ENCODE measurements around the gene ANKRD39. TPM values are rescaled to one million over a fixed set of nuclear protein-coding genes. Genes with fewer than 3 reads are reported as not detected.
"Not testable (repeated sequence)": the region's sequence is repeated elsewhere in the genome, so short reads cannot be mapped to it uniquely, and the experiment has no call there.

ANKRD39 gene
- total and polyA plus RNA-seq, 4 donors, result 4.7 to 22.7 (median 10.7) TPM

- WGBS, result 79% methylated on average over 25 of the region's 25 CpGs
- Histone ChIP-seq H3K4me3 (ENCODE audit: low read depth in 1 of 3, low read length in 3 of 3) (no peak overlapping the region), H3K4me1 (ENCODE audit: control insufficient read depth in 4 of 4, insufficient read depth in 4 of 4, low read length in 3 of 4) (peaks cover 19 to 73% (median 54%) of the 10 kb centered on the region in 4 donors), H3K27ac (ENCODE audit: low read depth in 1 of 2, low read length in 2 of 2) (peak overlapping the region; percentile 21 to 38), H3K9ac (ENCODE audit: low read depth in 1 of 2, low read length in 2 of 2) (no peak overlapping the region), H3K36me3 (ENCODE audit: control insufficient read depth in 4 of 4, insufficient read depth in 3 of 4, low read depth in 1 of 4, low read length in 3 of 4) (peaks cover 7 to 38% (median 14%) of the 10 kb centered on the region in 4 donors), H3K9me3 (ENCODE audit: control insufficient read depth in 4 of 4, low read length in 3 of 4) (no peaks in the 10 kb centered on the region), H3K27me3 (ENCODE audit: control insufficient read depth in 4 of 4, insufficient read depth in 4 of 4, low read length in 3 of 4) (no peaks in the 10 kb centered on the region)
- no peak for DNase-seq (ENCODE audit: low spot score)
- TF ChIP-seq JUND (IDR thresholded peaks at IDR 0.05) (no peak), HNF4G (IDR thresholded peaks at IDR 0.05) (no peak), ATF3 (IDR thresholded peaks at IDR 0.05) (no peak), TAF1 (conservative IDR thresholded peaks at IDR 0.05) (no peak)
These were observed 6.7 kb upstream of the ANKRD39 start for GRCh38 chr2:96864343-96865091.

- no peaks in the 10 kb centered on the region for H3K9me3 ChIP-seq (ENCODE audit: control insufficient read depth in 4 of 4, low read length in 3 of 4)
- peak overlapping the region in 1 of 2 donors; percentile 65 for H3K27ac ChIP-seq (ENCODE audit: low read depth in 1 of 2, low read length in 2 of 2)
- H3K4me3 ChIP-seq (ENCODE audit: low read depth in 1 of 3, low read length in 3 of 3), result no peak overlapping the region
- 92% methylated on average over 19 of the region's 19 CpGs for WGBS
- peaks cover 19 to 80% (median 59%) of the 10 kb centered on the region in 4 donors for H3K4me1 ChIP-seq (ENCODE audit: control insufficient read depth in 4 of 4, insufficient read depth in 4 of 4, low read length in 3 of 4)
- no peaks in the 10 kb centered on the region for H3K27me3 ChIP-seq (ENCODE audit: control insufficient read depth in 4 of 4, insufficient read depth in 4 of 4, low read length in 3 of 4)
- peaks cover 7 to 38% (median 14%) of the 10 kb centered on the region in 4 donors for H3K36me3 ChIP-seq (ENCODE audit: control insufficient read depth in 4 of 4, insufficient read depth in 3 of 4, low read depth in 1 of 4, low read length in 3 of 4)
- no peak for DNase-seq (ENCODE audit: low spot score)
- H3K9ac ChIP-seq (ENCODE audit: low read depth in 1 of 2, low read length in 2 of 2), result no peak overlapping the region
- TF ChIP-seq YY1 (IDR thresholded peaks at IDR 0.05) (no peak), CTCF (IDR thresholded peaks at IDR 0.05; ENCODE audit: low read depth, low read length, missing input control) (no peak), TAF1 (conservative IDR thresholded peaks at IDR 0.05) (no peak), GABPA (IDR thresholded peaks at IDR 0.05 in 1 of 2, conservative IDR thresholded peaks at IDR 0.05 in 1 of 2) (no peak), JUND (IDR thresholded peaks at IDR 0.05) (no peak), MAX (IDR thresholded peaks at IDR 0.05) (no peak), FOXA1 (IDR thresholded peaks at IDR 0.05) (no peak), EGR1 (IDR thresholded peaks at IDR 0.05; ENCODE audit: low read depth in 2 of 2) (no peak), HNF4G (IDR thresholded peaks at IDR 0.05) (no peak), ZBTB33 (IDR thresholded peaks at IDR 0.05) (no peak)
These were observed 5.9 kb upstream of the ANKRD39 start for GRCh38 chr2:96863575-96864342.

GRCh38 chr2:96863056-96863455 is 5.2 kb upstream of the ANKRD39 start:
- peak overlapping the region in 1 of 2 donors; percentile 65 for H3K27ac ChIP-seq (ENCODE audit: low read depth in 1 of 2, low read length in 2 of 2)
- 86% methylated on average over 4 of the region's 4 CpGs for WGBS
- peaks cover 7 to 38% (median 14%) of the 10 kb centered on the region in 4 donors for H3K36me3 ChIP-seq (ENCODE audit: control insufficient read depth in 4 of 4, insufficient read depth in 3 of 4, low read depth in 1 of 4, low read length in 3 of 4)
- not testable (repeated sequence) for H3K9ac ChIP-seq (ENCODE audit: low read depth in 1 of 2, low read length in 2 of 2); DNase-seq (ENCODE audit: low spot score); H3K4me3 ChIP-seq (ENCODE audit: low read depth in 1 of 3, low read length in 3 of 3); H3K27me3 ChIP-seq (ENCODE audit: control insufficient read depth in 4 of 4, insufficient read depth in 4 of 4, low read length in 3 of 4); H3K9me3 ChIP-seq (ENCODE audit: control insufficient read depth in 4 of 4, low read length in 3 of 4)
- peaks cover 19 to 81% (median 60%) of the 10 kb centered on the region in 4 donors for H3K4me1 ChIP-seq (ENCODE audit: control insufficient read depth in 4 of 4, insufficient read depth in 4 of 4, low read length in 3 of 4)
